Measurements from ENCODE around the gene ANKRD60. TPM values are rescaled to one million over a fixed set of nuclear protein-coding genes. Genes with fewer than 3 reads are reported as not detected.

Gene ANKRD60
- total and polyA plus RNA-seq, 2 of the 4 experiments (the other 2 are of a cell fraction): not detected

GRCh38 chr20:58219342-58219700 is 9.1 kb downstream of the ANKRD60 start:
- peak overlapping the region; percentile 42 for H2BK5ac ChIP-seq (ENCODE audit: low read depth, low read length, poor library complexity, severe bottlenecking)
- H3K4ac ChIP-seq (ENCODE audit: low read depth, low read length): no peak overlapping the region; the same call in 1 of the 2 replicates
- peaks cover 3% of the 10 kb centered on the region; the same call in 1 of the 2 replicates for H3K4me1 ChIP-seq (ENCODE audit: control insufficient read depth, insufficient read depth, low read length)
- no peak overlapping the region for H3K56ac ChIP-seq (ENCODE audit: extremely low read depth, insufficient read depth, low read length)
- no peaks in the 10 kb centered on the region for H3K36me3 ChIP-seq (ENCODE audit: control insufficient read depth, insufficient read depth, low read length)
- ChIA-PET CTCF (interaction anchor here (1.0 kb wide), 1 partner anchor 10 kb away, joined by 3 read pairs; no protein-coding TSS in a partner anchor), POLR2A (ENCODE audit: unreplicated experiment) (no interaction called here)
- no peak overlapping the region for H2BK120ac ChIP-seq (ENCODE audit: low read depth, low read length)
- peak overlapping the region; percentile 37; the same call in 1 of the 2 replicates for H3K18ac ChIP-seq (ENCODE audit: low read depth, low read length)
- H3K27ac ChIP-seq (ENCODE audit: insufficient read depth, low read length): no peak overlapping the region
- H2BK20ac ChIP-seq (ENCODE audit: low read depth, low read length): no peak overlapping the region
- no peak overlapping the region for H2AK9ac ChIP-seq (replicated peaks; ENCODE audit: low read depth, low read length, poor library complexity)
- H3K79me1 ChIP-seq (ENCODE audit: low read depth in 1 of 2, low read length in 2 of 2): no peaks in the 10 kb centered on the region
- peak overlapping the region; percentile 31 to 71; a peak in 2 of 4 replicates for H4K8ac ChIP-seq (ENCODE audit: low read depth in 2 of 2, low read length in 2 of 2)
- no peak overlapping the region for H2AK5ac ChIP-seq (ENCODE audit: low read depth, low read length)
- peak overlapping the region; percentile 40; the same call in 1 of the 3 replicates for H2BK15ac ChIP-seq (ENCODE audit: low read depth, low read length)
- peaks cover 6% of the 10 kb centered on the region for H3K9me3 ChIP-seq (ENCODE audit: control insufficient read depth, insufficient read depth, low read length)
- H4K91ac ChIP-seq (ENCODE audit: insufficient read depth, low read depth, low read length): no peak overlapping the region; the same call in 1 of the 2 replicates
- BruUV-seq (replicated peaks): no TSS peak
- H2AFZ ChIP-seq (replicated peaks; ENCODE audit: low read length, poor library complexity): no peak overlapping the region
- intact Hi-C loops (cut with micrococcal nuclease): loop anchor here (10.0 kb wide), 1 partner anchor 835 kb away; no protein-coding TSS in a partner anchor
- WGBS, 2 experiments (ENCODE audit: extremely low coverage in 2 of 2, insufficient read length in 1 of 2): no CpG with 5 or more reads among the region's 4 CpGs
- no peak overlapping the region; the same call in 1 of the 2 replicates for H3K9ac ChIP-seq (ENCODE audit: low read depth, low read length)
- dilution Hi-C loops (cut with HindIII; ENCODE audit: low sequenced_read_pairs, unreplicated experiment): no loop called here
- H3K4me2 ChIP-seq (ENCODE audit: low read depth, low read length): no peak overlapping the region; the same call in 1 of the 2 replicates
- no peak overlapping the region for H3K4me3 ChIP-seq (ENCODE audit: insufficient read depth, low read depth, low read length)
- H3K9me1 ChIP-seq (ENCODE audit: insufficient read depth, low read length): no peaks in the 10 kb centered on the region
- no peaks in the 10 kb centered on the region for H4K20me1 ChIP-seq (ENCODE audit: insufficient read depth, low read length)
- H4K5ac ChIP-seq (ENCODE audit: low read depth, low read length): peak overlapping the region; percentile 3; the same call in 1 of the 2 replicates
- TF ChIP-seq ELK1 (IDR thresholded peaks at IDR 0.05; ENCODE audit: borderline replicate concordance, low read depth, low read length) (no peak), RCOR1 (IDR thresholded peaks at IDR 0.05; ENCODE audit: insufficient replicate concordance, low read length) (no peak), MXI1 (IDR thresholded peaks at IDR 0.05; ENCODE audit: borderline replicate concordance, low read depth, low read length) (no peak), MAFK (IDR thresholded peaks at IDR 0.05; ENCODE audit: low read depth, low read length) (no peak), POLR2A (IDR thresholded peaks at IDR 0.05; ENCODE audit: low read depth, low read length) (no peak), MAZ (IDR thresholded peaks at IDR 0.05; ENCODE audit: borderline replicate concordance, low read depth, low read length) (no peak), RFX5 (IDR thresholded peaks at IDR 0.05; ENCODE audit: low read depth, low read length) (no peak), USF2 (IDR thresholded peaks at IDR 0.05; ENCODE audit: low read depth, low read length) (no peak), BHLHE40 (IDR thresholded peaks at IDR 0.05; ENCODE audit: low read depth, low read length) (0 out of 2 replicates have a peak, but pooled peaks have one; percentile 9), CEBPB (IDR thresholded peaks at IDR 0.05; ENCODE audit: low read depth, low read length) (peak; percentile 96), NFE2L2 (IDR thresholded peaks at IDR 0.05; ENCODE audit: low read depth, low read length) (no peak), SMC3 (IDR thresholded peaks at IDR 0.05; ENCODE audit: low read depth, low read length) (no peak), CTCF (conservative IDR thresholded peaks at IDR 0.05; ENCODE audit: low read depth, low read length) (no peak), FOS (IDR thresholded peaks at IDR 0.05; ENCODE audit: low read depth, low read length) (peak; percentile 75), CHD1 (IDR thresholded peaks at IDR 0.05; ENCODE audit: low read depth, low read length) (no peak), RAD21 (IDR thresholded peaks at IDR 0.05; ENCODE audit: low read length) (no peak)
- in situ Hi-C loops (cut with MboI; ENCODE audit: low sequenced_read_pairs): loop anchor here (10.0 kb wide), 1 partner anchor 835 kb away; no protein-coding TSS in a partner anchor
- H3K23ac ChIP-seq (ENCODE audit: low read depth, low read length): no peak overlapping the region
- ATAC-seq (ENCODE audit: low read depth) (peak; percentile 72), DNase-seq (peak; percentile 87)
- H3K14ac ChIP-seq (replicated peaks; ENCODE audit: low read depth, low read length): no peak overlapping the region
- H3K27me3 ChIP-seq (ENCODE audit: control insufficient read depth, insufficient read depth, low read length): peaks cover 45% of the 10 kb centered on the region

All from IMR-90 (cell line).